K562 (cell line): ENCODE data around the gene OBSCN. TPM values are rescaled to one million over a fixed set of nuclear protein-coding genes. Genes with fewer than 3 reads are reported as not detected.
A peak's percentile ranks its signal among the peaks of the same experiment; 100 is the strongest.

Experiments
- ATAC-seq: fragments of 200-7000 bp; cut with Tn5 transposase; 3 replicates; pipeline ENCODE4 v1.9.1; 2020; ENCODE audit warnings: moderate library complexity
- BruUV-seq: library from RNA; stranded (reverse); fragments of 400-500 nt; replicated peaks from 2 replicates; lab custom pipeline; 2021; lab: Mats Ljungman, UMichigan
- CTCF ChIA-PET: fragments of 300-600 bp; formaldehyde crosslinking; extraction: SDS; loops from one replicate; lab custom pipeline; 2021; ENCODE audit warnings: low intra/inter-chr PET ratio; lab: Yijun Ruan, JAX
- POLR2A ChIA-PET: fragments of 300-600, 350-650 bp; sonication (Branson Sonifier 250); formaldehyde crosslinking; extraction: SDS; loops from one replicate; lab custom pipeline; 2021; ENCODE audit warnings: antibody characterized with exemption, inconsistent platforms; lab: Yijun Ruan, JAX
- DNase-seq, 4 experiments: peaks; one replicate each; pipeline versions ENCODE4 v3.0.0 to v3.0.0-alpha.2; 2011 to 2018; ENCODE audit warnings: low spot score in 3 of 4, mixed read lengths in 3 of 4; ENCODE audit errors: extremely low read depth in 1 of 4
- FAIRE-seq: peaks from 2 replicates; lab custom pipeline; 2011; peaks lifted over from hg19 to GRCh38; lab: Jason Lieb, UNC
- H2AFZ ChIP-seq: 2 replicates; pipeline ENCODE4 v1.6.0; 2011; ENCODE audit warnings: low read depth, low read length, control low read depth, inconsistent platforms
- H3K27ac ChIP-seq: fragments of 200-600 bp; 3 replicates; pipeline ENCODE4 v1.8.0; 2011; ENCODE audit warnings: low read depth, mild to moderate bottlenecking, control low read depth, inconsistent platforms, low read length, moderate library complexity, mixed read lengths; ENCODE audit errors: extremely low read depth
- H3K27me3 ChIP-seq, 2 experiments: fragments of 300-600 bp in 1 of 2; 2 replicates in 1 of 2; 3 replicates in 1 of 2; pipeline versions ENCODE4 v1.6.0 to v1.8.0; 2011; ENCODE audit warnings: inconsistent platforms in 2 of 2, low read length in 2 of 2, mild to moderate bottlenecking in 1 of 2, mixed read lengths in 1 of 2, moderate library complexity in 1 of 2; ENCODE audit not compliant: control insufficient read depth in 2 of 2, insufficient read depth in 2 of 2
- H3K36me3 ChIP-seq: fragments of 300-600 bp; 3 replicates; pipeline ENCODE4 v1.8.0; 2011; ENCODE audit warnings: mild to moderate bottlenecking, low read length, inconsistent platforms; ENCODE audit not compliant: control insufficient read depth, insufficient read depth
- H3K4me1 ChIP-seq, 2 experiments: fragments of 200-600 bp in 1 of 2; replicated peaks in 1 of 2; 2 replicates in 1 of 2; 3 replicates in 1 of 2; pipeline versions ENCODE4 v1.5.1 to v1.8.0; 2011; ENCODE audit warnings: inconsistent platforms in 2 of 2, low read length in 2 of 2, mild to moderate bottlenecking in 1 of 2, mixed read lengths in 1 of 2, moderate library complexity in 1 of 2; ENCODE audit not compliant: control insufficient read depth in 2 of 2, insufficient read depth in 2 of 2
- H3K4me2 ChIP-seq: 2 replicates; pipeline ENCODE4 v1.6.1; 2011; ENCODE audit warnings: low read length, control low read depth, inconsistent platforms, mixed read lengths; ENCODE audit not compliant: insufficient read depth
- H3K4me3 ChIP-seq: fragments of 200-600 bp; sonication (generic), shearing (Covaris generic); 2 replicates; pipeline ENCODE4 v1.5.1; 2016; ENCODE audit warnings: control low read depth, inconsistent platforms
- H3K79me2 ChIP-seq: fragments of 200-600 bp; 3 replicates; pipeline ENCODE4 v1.8.0; 2011; ENCODE audit warnings: low read length, inconsistent platforms; ENCODE audit not compliant: control insufficient read depth, insufficient read depth
- H3K9ac ChIP-seq, 2 experiments: 2 replicates each; pipeline versions ENCODE4 v1.6.0 to v1.6.1; 2011; ENCODE audit warnings: low read depth in 2 of 2, low read length in 2 of 2, control low read depth in 1 of 2, inconsistent platforms in 1 of 2, mild to moderate bottlenecking in 1 of 2, mixed read lengths in 1 of 2; ENCODE audit not compliant: insufficient read depth in 1 of 2
- H3K9me1 ChIP-seq: one replicate; pipeline ENCODE4 v1.6.0; 2011; ENCODE audit warnings: inconsistent platforms, mild to moderate bottlenecking, low read length, moderate library complexity; ENCODE audit not compliant: control insufficient read depth, insufficient read depth
- H3K9me3 ChIP-seq: replicated peaks from 2 replicates; pipeline ENCODE4 v1.5.1; 2011; ENCODE audit warnings: low read depth, low read length, inconsistent platforms; ENCODE audit not compliant: control insufficient read depth, insufficient read depth
- H4K20me1 ChIP-seq: replicated peaks from 2 replicates; pipeline ENCODE4 v1.6.1; 2011; ENCODE audit warnings: low read length, inconsistent platforms, mixed read lengths; ENCODE audit not compliant: control insufficient read depth, insufficient read depth
- CBX5 ChIP-seq: IDR thresholded peaks from 2 replicates; pipeline ENCODE4 v1.6.1; 2014; ENCODE audit warnings: low read depth, borderline replicate concordance
- HES1 ChIP-seq: fragments of 450-650 bp; IDR thresholded peaks from 2 replicates; pipeline ENCODE4 v1.6.1; 2016; ENCODE audit warnings: low read depth, mild to moderate bottlenecking, moderate library complexity
- ID3 ChIP-seq, 2 experiments: fragments of 250-450 bp in 1 of 2; fragments of 450-650 bp in 1 of 2; sonication (Bioruptor Pico) in 1 of 2; IDR thresholded peaks; 2 replicates each; pipeline versions ENCODE4 v1.6.1 to v1.8.0; 2016 to 2021; ENCODE audit warnings: mild to moderate bottlenecking in 2 of 2, moderate library complexity in 2 of 2, missing compliant biosample characterization in 1 of 2, missing genetic modification characterization in 1 of 2
- MYC ChIP-seq, 2 experiments: fragments of 250-450 bp in 1 of 2; sonication (Bioruptor Pico) in 1 of 2; IDR thresholded peaks; 2 replicates each; pipeline versions ENCODE4 v1.5.1 to v1.6.1; 2012 to 2021; ENCODE audit warnings: low read depth in 2 of 2, borderline replicate concordance in 1 of 2, improper control_type of control experiment in 1 of 2, low read length in 1 of 2, mild to moderate bottlenecking in 1 of 2, moderate library complexity in 1 of 2
- NELFE ChIP-seq: IDR thresholded peaks from 2 replicates; pipeline ENCODE4 v1.6.1; 2011; ENCODE audit warnings: mild to moderate bottlenecking; ENCODE audit not compliant: insufficient read depth, insufficient read length
- POU5F1 ChIP-seq: fragments of 150-350 bp; IDR thresholded peaks from 2 replicates; pipeline ENCODE4 v1.6.1; 2014; ENCODE audit warnings: borderline replicate concordance, low read length, low read depth, mild to moderate bottlenecking; ENCODE audit not compliant: partially characterized antibody
- TAF1 ChIP-seq: IDR thresholded peaks from 2 replicates; pipeline ENCODE4 v1.6.1; 2011; ENCODE audit warnings: mild to moderate bottlenecking, low read length, moderate library complexity; ENCODE audit not compliant: insufficient read depth, control insufficient read depth, severe bottlenecking; ENCODE audit errors: extremely low read depth
- ZNF407 ChIP-seq: fragments of 450-650 bp; IDR thresholded peaks from 2 replicates; pipeline ENCODE4 v1.6.1; 2016; ENCODE audit warnings: low read depth
- WGBS: fragments of 100-300 bp; shearing (Covaris generic); methylation state at CpG from one replicate; pipeline ENCODE4 v1.1.6; 2016; ENCODE audit warnings: low coverage, mixed read lengths; ENCODE audit not compliant: insufficient coverage; ENCODE audit errors: missing lambda C conversion rate; 5-methylcytosine and 5-hydroxymethylcytosine counted together
- in situ Hi-C: fragments of 300-500 bp; cut with MboI; formaldehyde crosslinking; loops from 4 replicates; pipeline ENCODE4 v1.15.0; 2018; ENCODE audit warnings: inconsistent platforms, mixed read lengths
- intact Hi-C: fragments of 100-400 bp; cut with micrococcal nuclease; formaldehyde crosslinking; loops from 2 replicates; pipeline ENCODE4 v1.14.2; 2022
- polyA plus RNA-seq, 8 experiments: library from polyadenylated mRNA; depleted of rRNA in 4 of 8; stranded (reverse) in 5 of 8; unstranded in 3 of 8; fragments of >200 nt; fragmentation: Nextera tagmentation in 2 of 8; fragmentation: Illumina TruSeq in 1 of 8; extraction: Ambion mirVana in 2 of 8; extraction: Trizol in 1 of 8; gene quantifications; 2 replicates each; pipeline versions ENCODE4 v1.2.1 to v1.2.3, GENCODE V29; 2011 to 2014; ENCODE audit warnings: inconsistent platforms in 1 of 8, missing spikeins in 1 of 8
- total RNA-seq, 7 experiments: library from RNA; depleted of rRNA in 6 of 7; stranded (reverse); fragments of >200 nt in 6 of 7; fragmentation: Illumina TruSeq in 2 of 7; extraction: Trizol in 2 of 7; gene quantifications; 2 replicates each; pipeline versions ENCODE4 v1.2.1 to v1.2.3, GENCODE V29; 2011 to 2021; ENCODE audit warnings: low replicate concordance in 1 of 7
- TF ChIP-seq, protein P1 (sequence below), 2 experiments: IDR thresholded peaks; 2 replicates each; pipeline ENCODE4 v1.6.1; 2011; ENCODE audit warnings: borderline replicate concordance in 1 of 2, control low read depth in 1 of 2, low read depth in 1 of 2, low read length in 1 of 2, mild to moderate bottlenecking in 1 of 2, mixed read lengths in 1 of 2, moderate library complexity in 1 of 2; ENCODE audit not compliant: insufficient read depth in 1 of 2, insufficient read length in 1 of 2, poor library complexity in 1 of 2, severe bottlenecking in 1 of 2; ENCODE audit errors: extremely low read depth in 1 of 2

The OBSCN gene
- total and polyA plus RNA-seq, 9 of the 15 experiments (the other 6 are each of a cell fraction or from before 2014, with no cell fraction given): 0.18 to 19.7 (median 3.6) TPM

GRCh38 chr1:228405979-228406228, 198.1 kb downstream of the OBSCN start:
- Histone ChIP-seq H2AFZ (peak overlapping the region; percentile 78; the same call in 1 of the 2 replicates), H3K27ac (peak overlapping the region; percentile 96), H3K4me1 (peaks cover 47 to 75% of the 10 kb centered on the region in 2 experiments), H3K9me3 (0 out of 2 replicates have a peak, but pooled peaks cover 1% of the 10 kb centered on the region), H3K27me3 (no peaks in the 10 kb centered on the region), H3K9me1 (peaks cover 14% of the 10 kb centered on the region), H3K79me2 (peaks cover 71% of the 10 kb centered on the region), H3K36me3 (peaks cover 52% of the 10 kb centered on the region), H3K9ac (peak overlapping the region; percentile 95 to 97), H3K4me2 (peak overlapping the region; percentile 94), H4K20me1 (peaks cover 34% of the 10 kb centered on the region), H3K4me3 (peak overlapping the region; percentile 100)
- BruUV-seq: no TSS peak
- DNase-seq (peak in 3 of 4 experiments; percentile 43 to 68 (median 68)), FAIRE-seq (no peak), ATAC-seq (peak; percentile 75)
- in situ Hi-C loops: no loop called here
- CTCF ChIA-PET: interaction anchor here (1.1 kb wide), 1 partner anchor 13 kb away, joined by 4 read pairs; no protein-coding TSS in a partner anchor
- POLR2A ChIA-PET: interaction anchor here (0.7 to 6.2 kb wide), 11 partner anchors 10 to 618 kb away, joined by 3 to 78 read pairs (median 3); a partner anchor contains a TSS
- under 1% methylated on average over 16 of the region's 21 CpGs for WGBS
- intact Hi-C loops: loop anchor here (1.0 to 2.0 kb wide), 2 partner anchors 51 to 65 kb away; a partner anchor contains a TSS
- peak; percentile 81 for TF ChIP-seq MYC (IDR thresholded peaks at IDR 0.05; ENCODE audit: low read depth, low read length)
- TF ChIP-seq MYC (CRISPR knock-in tag; IDR thresholded peaks at IDR 0.05; ENCODE audit: borderline replicate concordance, low read depth): no peak
- TF ChIP-seq NELFE: no peak
- TF ChIP-seq ID3 (CRISPR knock-in tag; IDR thresholded peaks at IDR 0.05): no peak
- no peak for TF ChIP-seq ID3 (tag; IDR thresholded peaks at IDR 0.05)
- TF ChIP-seq, protein P1, sequence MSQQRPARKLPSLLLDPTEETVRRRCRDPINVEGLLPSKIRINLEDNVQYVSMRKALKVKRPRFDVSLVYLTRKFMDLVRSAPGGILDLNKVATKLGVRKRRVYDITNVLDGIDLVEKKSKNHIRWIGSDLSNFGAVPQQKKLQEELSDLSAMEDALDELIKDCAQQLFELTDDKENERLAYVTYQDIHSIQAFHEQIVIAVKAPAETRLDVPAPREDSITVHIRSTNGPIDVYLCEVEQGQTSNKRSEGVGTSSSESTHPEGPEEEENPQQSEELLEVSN (IDR thresholded peaks at IDR 0.05; ENCODE audit: borderline replicate concordance in 1 of 2, extremely low read depth in 1 of 2, insufficient read depth in 1 of 2, insufficient read length in 1 of 2, low read depth in 1 of 2, low read length in 1 of 2, poor library complexity in 1 of 2, severe bottlenecking in 1 of 2): peak in 1 of 2 experiments; percentile 92
- TF ChIP-seq POU5F1: no peak
- TF ChIP-seq CBX5: no peak
- TF ChIP-seq TAF1: peak; percentile 44
- no peak for TF ChIP-seq ZNF407
- no peak for TF ChIP-seq HES1
